Glomerular endothelial cell (primary cell): ENCODE measurements around the gene SLAIN1. TPM values are rescaled to one million over a fixed set of nuclear protein-coding genes. Genes with fewer than 3 reads are reported as not detected.

ENCODE experiments used
- DNase-seq: peaks from one replicate; pipeline ENCODE4 v3.0.0-alpha.2; 2011; ENCODE audit warnings: low read depth, low spot score; ENCODE audit errors: extremely low read depth
- total RNA-seq: library from RNA; depleted of rRNA; stranded (reverse); fragments of >200 nt; gene quantifications from 2 replicates; pipeline ENCODE4 v1.2.3, GENCODE V29; 2015

SLAIN1 gene
- total RNA-seq, 1 donor from 2014 or later, result 3.4 TPM

DNA sequence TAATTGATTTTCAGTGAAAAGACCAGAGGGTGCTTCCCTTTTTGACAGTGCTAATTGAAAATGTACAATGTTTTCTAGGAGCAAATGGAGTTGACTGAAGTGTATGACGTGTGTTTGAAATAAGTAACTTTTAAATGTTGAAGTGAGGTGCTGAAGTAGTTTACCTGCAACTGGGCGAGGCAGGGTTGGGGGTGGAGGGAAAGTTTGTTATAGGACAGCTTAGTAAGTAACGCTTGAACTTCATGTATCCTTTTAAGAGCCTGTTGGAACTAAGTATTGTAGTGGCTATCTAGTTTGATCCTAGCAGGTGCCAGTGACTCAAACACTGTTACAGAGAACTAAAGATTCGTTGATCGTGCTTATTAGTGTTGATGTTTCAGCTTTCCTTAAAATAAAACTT, 5.9 kb downstream of the SLAIN1 start:
- DNase-seq, result no peak

DNA sequence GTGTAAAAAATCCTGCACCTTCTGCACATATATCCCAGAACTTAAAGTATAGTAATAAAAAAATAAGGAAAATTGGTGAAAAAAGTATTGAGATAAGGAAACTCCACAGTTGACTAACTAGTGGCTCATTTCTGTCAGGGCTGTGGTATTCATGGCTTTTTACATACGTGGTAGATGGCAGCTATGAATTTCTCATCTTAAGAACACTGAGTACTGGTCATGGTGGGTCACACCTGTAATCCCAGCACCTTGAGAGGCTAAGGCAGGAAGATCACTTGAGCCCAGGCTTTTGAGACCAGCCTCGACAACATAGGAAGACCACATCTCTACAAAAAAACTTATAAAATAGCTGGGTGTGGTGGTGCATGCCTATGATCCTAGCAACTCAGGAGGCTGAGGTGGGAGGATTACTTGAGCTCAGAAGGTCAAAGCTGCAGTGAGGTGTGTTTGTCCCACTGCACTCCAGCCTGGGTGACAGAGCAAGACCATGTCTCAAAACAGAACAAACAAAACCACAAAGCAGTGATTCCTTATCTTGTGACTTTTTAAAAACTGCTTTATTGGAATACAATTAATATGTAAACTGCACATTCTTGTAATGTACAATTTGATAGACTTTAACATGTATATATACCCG, 16.8 kb downstream of the SLAIN1 start:
- no peak for DNase-seq

- no peak for DNase-seq
Measured at GRCh38 chr13:77715233-77715891, 17.9 kb downstream of the SLAIN1 start.

DNA sequence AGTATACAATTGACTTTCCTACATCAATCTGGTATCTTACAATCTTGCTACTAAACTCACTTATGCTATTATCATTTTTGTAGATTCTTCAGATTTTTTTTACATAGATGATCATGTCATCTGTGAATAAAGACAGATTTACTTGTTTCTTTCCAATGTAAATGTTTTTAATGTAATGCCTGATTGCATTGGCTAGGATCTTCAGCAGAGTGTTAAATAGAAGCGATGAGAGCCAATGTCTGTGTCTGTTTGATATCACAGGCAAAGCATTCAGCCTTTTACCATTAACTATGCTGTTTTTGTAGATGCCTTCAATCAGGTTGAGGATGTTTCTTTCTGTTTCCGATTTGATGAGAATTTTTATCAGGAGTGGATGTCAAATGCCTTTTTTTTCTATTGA, 19.2 kb downstream of the SLAIN1 start:
- DNase-seq, result no peak

DNA sequence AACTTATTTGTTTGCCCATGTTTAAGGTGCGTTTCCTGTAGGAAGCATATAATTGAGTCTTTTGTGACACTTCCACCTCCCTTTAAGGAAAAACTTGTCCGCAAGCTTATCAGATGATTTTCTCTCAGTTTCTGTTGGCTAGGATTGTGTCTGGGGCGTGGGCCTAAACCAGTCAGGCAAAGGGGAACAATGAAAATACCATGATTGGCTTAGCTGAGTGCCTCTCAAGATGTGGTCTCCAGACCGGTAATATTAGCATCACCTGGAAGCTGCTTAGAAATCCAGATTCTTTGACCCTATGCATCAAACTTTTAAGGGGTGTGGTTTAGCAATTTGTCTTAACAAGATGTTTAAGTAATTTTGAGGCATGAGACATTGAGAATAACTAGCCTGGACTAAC, 20.0 kb downstream of the SLAIN1 start:
- no peak for DNase-seq

GRCh38 chr13:77719128-77719527, 21.6 kb downstream of the SLAIN1 start:
- no peak for DNase-seq

DNA sequence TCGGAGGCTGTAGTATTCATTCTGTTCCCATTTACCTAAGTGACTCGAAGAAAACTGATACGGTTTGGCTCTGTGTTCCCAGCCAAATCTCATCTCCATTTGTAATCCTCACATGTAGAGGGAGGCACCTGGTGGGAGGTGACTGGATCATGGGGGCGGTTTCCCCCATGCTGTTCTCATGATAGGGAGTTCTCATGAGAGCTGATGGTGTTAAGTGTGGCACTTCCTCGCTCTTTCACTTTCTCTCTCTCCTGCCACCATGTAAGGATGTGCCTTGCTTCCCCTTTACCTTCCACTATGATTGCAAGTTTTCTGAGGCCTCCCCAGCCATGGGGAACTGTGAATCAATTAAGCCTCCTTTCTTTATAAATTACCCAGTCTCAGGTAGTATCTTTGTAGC, 23.5 kb downstream of the SLAIN1 start:
- DNase-seq, result no peak

DNA sequence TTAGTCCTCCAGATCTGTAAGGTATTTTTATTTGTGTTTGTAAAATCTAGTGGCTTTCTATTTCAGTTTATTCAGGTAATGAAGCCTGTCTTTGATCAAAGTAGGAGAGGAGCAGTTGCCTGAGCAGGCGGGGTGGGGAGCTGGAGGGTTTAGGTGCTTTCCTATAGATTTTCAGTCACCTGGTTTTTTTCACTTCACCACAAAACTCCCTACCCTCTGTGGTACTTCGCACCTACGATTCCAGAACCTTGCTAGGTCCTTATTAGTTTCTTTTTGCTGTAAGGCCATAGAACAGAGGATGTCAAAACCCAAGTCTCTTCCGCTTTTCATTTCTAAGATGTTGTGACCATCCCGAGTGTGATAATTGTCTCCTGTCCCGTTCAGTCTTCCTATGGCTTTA, 26.6 kb downstream of the SLAIN1 start:
- no peak for DNase-seq

GRCh38 chr13:77725071-77725470, 27.6 kb downstream of the SLAIN1 start:
- DNase-seq, result no peak

DNA sequence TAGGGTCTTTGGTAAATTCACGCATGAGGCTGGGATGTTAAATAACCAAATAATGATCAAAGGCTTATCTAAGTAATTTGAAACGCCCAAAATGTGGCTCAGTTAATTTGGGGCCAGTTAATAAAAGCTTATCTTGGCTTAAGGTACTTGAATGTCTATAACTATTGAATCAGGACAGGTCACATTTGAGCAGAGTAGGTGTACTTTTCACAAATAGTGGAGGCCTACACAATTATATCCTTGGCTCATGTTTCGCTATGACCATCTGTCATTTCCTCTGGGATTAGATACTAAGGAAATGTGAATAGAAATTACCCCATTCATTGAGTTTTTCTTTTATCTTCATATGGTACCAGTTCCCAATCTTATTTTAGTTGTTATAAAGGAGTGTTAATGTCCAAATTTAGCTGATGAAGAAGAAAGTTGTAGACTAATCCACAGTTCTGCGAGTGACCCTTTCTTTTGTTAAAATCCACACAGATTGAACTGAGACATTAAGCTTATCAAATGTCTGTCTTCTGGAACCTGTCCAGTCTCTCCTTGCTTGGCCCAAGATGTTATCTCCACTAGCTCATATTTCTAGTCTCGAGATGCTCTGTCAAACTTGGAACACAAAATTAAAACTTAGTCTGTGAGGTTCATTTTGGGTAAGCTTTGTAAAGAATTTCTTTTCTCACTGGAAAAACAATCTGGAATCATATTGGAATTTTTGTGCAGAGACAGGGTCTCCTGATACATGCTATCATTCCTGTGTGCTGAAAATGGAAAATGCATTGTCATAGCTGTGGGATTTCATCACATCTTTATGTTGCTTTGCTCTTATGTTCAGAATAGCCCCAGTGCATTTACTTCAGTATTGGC, 31.0 kb downstream of the SLAIN1 start:
- no peak for DNase-seq

DNA sequence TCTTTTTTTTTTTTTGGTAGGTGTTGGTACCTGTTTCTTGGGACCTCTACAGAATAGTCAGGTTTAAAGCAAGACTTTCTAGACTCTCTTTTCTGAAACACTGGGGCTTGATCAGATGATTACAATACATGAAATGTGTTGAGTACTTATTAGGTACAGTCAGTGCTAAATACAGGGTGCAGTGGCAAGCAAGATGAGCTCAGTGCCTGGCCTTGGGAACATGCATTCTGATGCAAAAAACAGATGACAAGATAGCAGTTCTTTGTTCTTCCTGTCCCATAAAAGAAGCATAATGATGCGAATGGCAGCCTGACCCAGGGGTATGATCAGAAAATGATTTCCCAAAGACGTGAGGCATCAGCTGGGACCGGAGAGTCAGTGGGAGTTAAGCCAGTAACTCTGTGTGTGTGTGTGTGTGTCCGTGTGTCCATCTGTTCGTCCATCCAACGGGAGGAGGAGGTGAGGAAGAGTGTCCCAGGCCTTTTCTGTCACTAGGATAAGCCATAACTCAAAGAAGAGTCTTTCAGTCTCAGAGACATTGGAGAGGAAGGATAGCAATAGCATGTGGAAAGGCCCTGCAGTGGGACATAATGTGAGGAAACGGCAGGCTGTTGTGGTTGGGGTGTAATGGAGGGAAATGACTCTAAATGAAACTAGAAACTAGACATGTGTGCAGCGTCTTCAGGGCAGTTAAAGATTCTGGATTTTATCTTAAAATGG, 32.2 kb downstream of the SLAIN1 start:
- DNase-seq, result no peak

GRCh38 chr13:77730572-77730971, 33.1 kb downstream of the SLAIN1 start:
- no peak for DNase-seq

DNA sequence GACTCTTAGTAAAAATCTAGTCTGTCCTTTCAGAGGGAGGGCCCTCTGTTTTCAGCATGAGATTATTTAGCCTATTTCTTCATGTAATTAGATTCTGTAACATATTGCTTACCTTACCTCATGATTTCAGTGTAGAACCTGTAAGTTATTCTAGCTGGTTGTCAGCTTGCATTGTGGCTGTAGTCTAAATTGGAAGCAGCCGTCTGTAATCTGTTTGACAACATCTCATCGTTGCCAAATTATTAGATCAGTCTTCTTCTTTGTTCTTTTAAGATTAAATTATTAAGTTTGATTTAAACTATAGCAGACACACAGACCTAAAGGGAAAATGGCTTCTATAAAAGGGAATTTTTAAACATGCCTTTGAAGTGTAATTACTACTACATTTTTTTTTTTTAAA, 34.8 kb downstream of the SLAIN1 start:
- no peak for DNase-seq

DNA sequence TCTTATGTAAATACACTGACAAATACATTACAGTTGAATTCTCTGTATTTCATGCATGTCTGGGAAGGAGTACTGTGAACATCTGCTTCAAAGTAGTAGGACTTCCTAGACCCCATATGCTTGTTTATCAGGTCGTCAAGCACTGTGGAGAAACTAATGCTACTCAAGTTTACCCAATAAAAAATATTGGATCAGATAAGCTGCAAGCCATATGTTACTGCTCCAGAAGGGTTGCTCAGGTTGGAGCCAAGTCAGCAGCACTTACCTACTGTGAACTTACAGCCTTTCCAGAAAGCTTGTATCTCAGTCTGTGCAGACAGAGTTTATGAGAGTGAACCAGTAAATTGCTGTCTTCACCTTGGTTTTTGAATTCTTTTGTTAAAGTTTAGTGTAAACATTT, 36.2 kb downstream of the SLAIN1 start:
- no peak for DNase-seq

- no peak for DNase-seq
Measured at GRCh38 chr13:77737583-77738200, 40.2 kb downstream of the SLAIN1 start.

- no peak for DNase-seq
Measured at GRCh38 chr13:77740097-77740735, 42.7 kb downstream of the SLAIN1 start.

- no peak for DNase-seq
Measured at GRCh38 chr13:77740931-77741596, 43.6 kb downstream of the SLAIN1 start.

- DNase-seq, result no peak
Measured at GRCh38 chr13:77741597-77741972, 44.1 kb downstream of the SLAIN1 start.

DNA sequence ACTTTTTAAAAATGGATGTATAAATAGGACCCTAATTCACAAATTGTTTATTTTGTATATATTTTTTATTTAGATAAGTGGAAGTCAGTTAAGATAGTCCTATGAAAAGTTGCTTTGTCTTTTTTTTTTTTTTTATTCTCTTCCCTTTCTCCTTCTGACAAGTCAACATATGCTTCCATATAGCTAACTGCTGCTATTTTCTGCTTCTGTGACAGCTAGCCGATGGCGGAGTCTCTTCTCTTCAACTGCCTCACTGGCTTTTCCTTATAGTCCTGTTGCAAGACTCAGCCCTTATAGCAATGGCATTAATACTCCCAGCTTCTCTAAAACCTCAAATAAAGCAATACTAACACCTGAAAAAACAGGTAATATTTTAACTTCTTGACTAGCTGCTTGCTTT, 45.3 kb downstream of the SLAIN1 start:
- DNase-seq, result no peak

DNA sequence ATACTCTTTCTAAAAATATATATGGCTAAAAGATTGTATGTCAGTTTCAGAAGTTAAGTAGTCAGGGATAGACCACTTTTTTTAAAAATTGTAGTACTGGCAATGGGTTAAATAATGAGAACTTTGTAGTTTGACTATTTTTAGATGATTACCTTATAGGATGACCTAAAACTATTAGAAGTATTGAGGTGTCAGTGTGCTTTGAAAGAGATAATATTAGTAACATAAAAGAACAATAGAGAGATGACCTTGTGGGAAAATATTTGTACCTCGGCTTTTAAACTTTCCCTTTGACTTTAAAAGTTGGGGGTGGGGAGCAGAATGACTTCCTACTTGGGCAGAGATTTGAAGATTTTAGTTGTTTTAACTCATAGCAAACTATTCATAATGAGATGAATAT, 48.3 kb downstream of the SLAIN1 start:
- DNase-seq, result no peak
